ENCODE results near the gene COPZ2.

DNA sequence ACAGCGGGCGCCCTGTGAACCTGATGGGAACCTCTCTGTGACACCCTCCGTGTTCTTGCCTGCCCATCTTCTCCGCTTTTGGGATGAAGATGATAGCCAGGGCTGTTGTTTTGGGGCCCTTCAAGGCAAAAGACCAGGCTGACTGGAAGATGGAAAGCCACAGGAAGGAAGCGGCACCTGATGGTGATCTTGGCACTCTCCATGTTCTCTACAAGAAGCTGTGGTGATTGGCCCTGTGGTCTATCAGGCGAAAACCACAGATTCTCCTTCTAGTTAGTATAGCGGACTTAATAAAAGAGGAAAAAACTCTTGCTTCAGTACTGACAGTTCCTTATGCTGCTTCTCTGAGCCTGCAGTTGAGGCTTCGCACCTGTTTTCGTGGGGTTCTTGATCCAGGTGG is 56.1 kb downstream of the COPZ2 start:
- TF ChIP-seq POLR2A (IDR thresholded peaks at IDR 0.05) (no peak), POLR2AphosphoS5 (IDR thresholded peaks at IDR 0.05) (no peak)
- TF ChIP-seq, protein P1, sequence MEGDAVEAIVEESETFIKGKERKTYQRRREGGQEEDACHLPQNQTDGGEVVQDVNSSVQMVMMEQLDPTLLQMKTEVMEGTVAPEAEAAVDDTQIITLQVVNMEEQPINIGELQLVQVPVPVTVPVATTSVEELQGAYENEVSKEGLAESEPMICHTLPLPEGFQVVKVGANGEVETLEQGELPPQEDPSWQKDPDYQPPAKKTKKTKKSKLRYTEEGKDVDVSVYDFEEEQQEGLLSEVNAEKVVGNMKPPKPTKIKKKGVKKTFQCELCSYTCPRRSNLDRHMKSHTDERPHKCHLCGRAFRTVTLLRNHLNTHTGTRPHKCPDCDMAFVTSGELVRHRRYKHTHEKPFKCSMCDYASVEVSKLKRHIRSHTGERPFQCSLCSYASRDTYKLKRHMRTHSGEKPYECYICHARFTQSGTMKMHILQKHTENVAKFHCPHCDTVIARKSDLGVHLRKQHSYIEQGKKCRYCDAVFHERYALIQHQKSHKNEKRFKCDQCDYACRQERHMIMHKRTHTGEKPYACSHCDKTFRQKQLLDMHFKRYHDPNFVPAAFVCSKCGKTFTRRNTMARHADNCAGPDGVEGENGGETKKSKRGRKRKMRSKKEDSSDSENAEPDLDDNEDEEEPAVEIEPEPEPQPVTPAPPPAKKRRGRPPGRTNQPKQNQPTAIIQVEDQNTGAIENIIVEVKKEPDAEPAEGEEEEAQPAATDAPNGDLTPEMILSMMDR (IDR thresholded peaks at IDR 0.05): no peak

Measured in upper lobe of left lung (tissue), 4 donors.